KOPT-K1 (cell line): ENCODE results near the gene BACE2.

ENCODE experiments used
- H3K27ac ChIP-seq: fragments of 200-600 bp; sonication (generic); 2 replicates; pipeline ENCODE4 v1.5.1; 2016; ENCODE audit warnings: antibody characterized with exemption, mild to moderate bottlenecking, low read depth, low read length; ENCODE audit not compliant: poor library complexity, severe bottlenecking
- H3K36me3 ChIP-seq: fragments of 200-600 bp; sonication (generic); 2 replicates; pipeline ENCODE4 v1.5.1; 2017; ENCODE audit warnings: antibody characterized with exemption, mild to moderate bottlenecking, low read length, moderate library complexity; ENCODE audit not compliant: insufficient read depth
- H3K9me3 ChIP-seq: fragments of 200-600 bp; sonication (generic); 2 replicates; pipeline ENCODE4 v1.5.1; 2017; ENCODE audit warnings: antibody characterized with exemption, low read length, mild to moderate bottlenecking; ENCODE audit not compliant: insufficient read depth, poor library complexity, severe bottlenecking

The BACE2 gene

DNA sequence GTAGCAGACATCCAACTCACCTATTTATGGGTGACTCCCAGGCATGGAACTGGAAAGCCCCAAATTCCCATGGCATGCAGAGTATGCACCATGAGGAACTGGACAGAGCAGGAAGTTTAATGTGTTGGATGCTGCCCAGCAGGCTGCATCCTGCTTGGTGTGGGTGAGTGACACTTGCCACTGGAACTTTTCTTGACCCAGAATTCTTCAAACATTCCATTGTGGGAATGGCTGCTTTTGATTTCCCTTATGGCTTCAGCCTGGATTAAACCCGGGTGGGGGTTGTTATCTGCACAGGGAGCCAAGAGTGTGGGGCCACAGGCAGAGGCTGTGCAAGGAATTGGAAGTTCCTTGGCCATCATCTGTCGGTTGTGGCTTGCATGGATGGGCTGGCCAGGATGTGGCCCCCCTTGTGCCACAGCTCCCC lies 26.9 kb upstream of the BACE2 start:
- H3K36me3 ChIP-seq: no peaks in the 10 kb centered on the region
- H3K27ac ChIP-seq: no peak overlapping the region
- H3K9me3 ChIP-seq: no peaks in the 10 kb centered on the region

DNA sequence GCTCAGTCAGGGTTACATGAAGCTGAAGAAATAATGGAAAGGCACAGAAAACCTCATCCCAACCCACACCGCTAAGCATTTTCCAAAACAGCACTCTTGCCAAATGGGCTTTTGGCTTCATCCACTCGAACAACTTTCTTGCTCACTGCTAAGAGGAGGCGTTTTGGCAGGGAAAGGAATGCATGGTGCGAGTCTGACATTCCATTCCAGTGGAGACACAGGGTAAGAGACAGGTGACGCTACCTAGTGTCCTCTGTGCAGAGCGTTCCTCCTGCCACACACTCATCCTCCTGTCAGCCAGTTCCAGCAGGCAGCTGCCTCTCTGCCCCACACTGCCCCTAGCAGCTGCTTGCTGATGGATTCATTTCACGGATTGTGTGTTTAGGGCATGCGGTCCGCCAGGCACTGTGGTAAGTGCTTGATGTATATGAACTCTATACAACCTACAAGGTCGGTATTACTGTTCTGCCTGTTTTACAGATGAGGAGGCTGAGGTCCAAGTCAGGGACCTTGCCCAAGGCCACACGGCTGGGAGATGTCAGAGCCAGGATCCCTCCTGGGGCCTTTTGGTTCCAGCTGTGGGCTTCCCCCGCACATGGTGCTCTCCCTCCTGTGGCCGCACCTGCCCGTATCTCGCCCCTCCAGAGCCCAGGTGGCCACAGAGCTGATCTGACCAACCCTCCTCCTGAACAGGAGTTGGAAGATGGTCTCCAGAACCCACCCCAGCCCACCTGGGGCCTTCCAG lies 25.7 kb upstream of the BACE2 start:
- H3K27ac ChIP-seq: no peak overlapping the region
- no peaks in the 10 kb centered on the region for H3K36me3 ChIP-seq
- H3K9me3 ChIP-seq: no peaks in the 10 kb centered on the region

DNA sequence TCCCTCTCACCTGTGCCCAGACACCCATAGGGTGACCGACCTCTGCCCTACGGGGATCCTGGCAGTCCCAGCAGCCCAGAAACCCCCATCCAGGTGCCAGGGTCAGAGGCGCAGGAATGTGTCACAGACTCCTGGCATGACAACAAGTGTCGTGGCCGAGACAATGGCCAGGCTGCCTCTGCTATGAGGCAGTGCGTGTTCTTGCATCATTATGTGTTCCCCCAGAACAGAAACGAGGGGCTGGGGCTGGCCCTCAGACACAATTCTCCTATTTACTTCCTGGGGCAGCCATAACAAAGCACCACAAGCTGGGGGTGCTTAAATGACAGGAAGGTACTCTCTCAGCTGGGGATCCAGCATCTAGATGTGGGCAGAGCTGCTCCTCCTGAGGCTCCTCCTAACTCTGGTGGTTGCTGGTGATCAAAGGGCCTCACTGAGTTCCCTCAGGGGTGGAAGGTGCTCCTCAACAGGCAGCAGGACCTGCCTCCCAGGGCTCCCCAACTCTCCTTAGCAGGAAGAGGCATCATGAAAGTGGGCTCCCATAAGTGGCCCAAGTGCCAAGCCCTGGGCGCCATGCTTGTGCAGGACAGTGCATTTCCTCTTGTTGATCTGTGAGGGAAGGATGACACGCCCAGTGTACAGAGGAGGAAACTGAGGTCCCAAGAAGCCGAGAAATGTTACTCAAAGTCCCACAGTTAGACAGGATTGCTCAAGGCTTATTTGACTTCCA lies 24.2 kb upstream of the BACE2 start:
- H3K9me3 ChIP-seq: no peaks in the 10 kb centered on the region
- H3K27ac ChIP-seq: no peak overlapping the region
- H3K36me3 ChIP-seq: no peaks in the 10 kb centered on the region

DNA sequence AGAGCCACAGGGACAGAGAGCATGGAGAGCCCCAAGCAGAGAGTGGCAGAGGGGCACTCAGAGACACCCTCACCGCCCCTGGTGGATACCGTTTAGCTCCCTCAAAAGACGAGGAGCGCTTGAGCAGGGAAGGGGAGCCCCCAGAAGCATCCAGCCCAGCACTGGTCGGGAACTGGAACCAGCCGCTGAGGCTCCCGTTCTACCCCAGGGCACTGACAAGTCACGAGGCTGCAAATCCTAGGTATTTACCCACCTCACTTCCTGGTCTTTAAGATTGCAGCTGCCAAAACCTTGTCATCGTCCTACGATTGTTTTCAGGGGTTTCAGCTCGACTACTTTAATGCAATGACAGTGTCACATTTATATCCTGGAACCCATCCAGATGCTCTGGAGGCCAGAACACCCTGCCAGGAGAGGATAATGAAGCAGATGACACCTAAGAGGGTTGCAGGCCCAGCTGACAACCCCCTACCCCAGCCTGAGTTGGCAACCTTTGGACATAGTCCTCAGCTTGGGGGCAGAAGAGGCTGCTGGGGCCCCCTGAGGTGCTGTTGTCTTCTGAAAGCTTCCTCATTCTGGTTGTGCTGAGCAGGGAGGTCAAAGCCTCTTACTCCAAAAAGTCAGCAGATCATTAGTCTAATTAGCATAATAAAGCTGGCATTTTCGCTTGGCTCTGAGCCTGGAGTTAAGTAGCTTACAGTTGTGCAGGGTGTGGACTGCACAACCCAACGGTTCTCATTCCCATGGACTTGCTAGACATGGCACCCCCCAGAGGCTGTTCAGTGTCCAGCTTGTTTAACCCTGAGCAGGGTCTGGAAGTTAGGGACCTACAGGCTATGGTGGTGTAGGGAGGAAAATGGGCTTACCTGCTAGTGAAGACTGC lies 20.6 kb upstream of the BACE2 start:
- no peak overlapping the region for H3K27ac ChIP-seq
- no peaks in the 10 kb centered on the region for H3K36me3 ChIP-seq
- H3K9me3 ChIP-seq: no peaks in the 10 kb centered on the region

DNA sequence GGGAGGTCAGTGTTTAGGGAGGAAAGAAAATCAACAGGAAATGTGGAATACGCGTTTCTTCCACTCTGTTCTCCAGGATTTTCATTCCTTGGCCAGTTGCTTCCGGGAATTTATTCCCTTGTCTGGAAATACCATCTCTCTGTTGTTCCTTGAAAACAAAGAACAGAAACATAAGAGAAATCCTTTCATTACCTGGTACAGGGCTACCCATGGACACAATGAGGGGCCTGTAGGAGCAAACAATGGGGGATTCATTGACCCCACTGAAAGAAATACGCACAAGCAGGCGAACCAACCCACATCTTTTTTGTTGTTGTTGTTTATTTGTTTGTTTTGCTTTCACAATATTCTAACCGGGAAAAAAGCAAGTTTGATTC lies 20.0 kb upstream of the BACE2 start:
- H3K9me3 ChIP-seq: no peaks in the 10 kb centered on the region
- H3K36me3 ChIP-seq: no peaks in the 10 kb centered on the region
- no peak overlapping the region for H3K27ac ChIP-seq

DNA sequence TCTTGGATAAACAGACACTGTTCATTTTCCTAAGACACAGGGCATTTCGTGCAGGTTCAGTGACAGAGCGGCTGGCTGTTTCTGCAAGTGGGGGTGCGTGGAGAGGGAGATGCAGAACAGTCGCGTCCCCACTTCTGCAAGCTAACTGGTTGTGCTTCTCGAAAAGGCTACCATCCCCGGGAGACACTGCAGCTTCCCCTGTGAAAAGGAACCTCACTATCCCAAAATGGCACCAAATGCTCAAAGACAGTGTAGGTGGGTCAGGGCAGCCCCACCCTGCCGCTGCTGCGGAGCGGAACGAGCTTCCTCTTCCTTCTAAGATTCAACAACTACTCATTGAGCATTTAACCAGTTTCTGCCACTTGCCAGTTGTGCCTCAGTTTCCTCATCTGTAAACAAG lies 19.2 kb upstream of the BACE2 start:
- H3K27ac ChIP-seq: no peak overlapping the region
- no peaks in the 10 kb centered on the region for H3K9me3 ChIP-seq
- no peaks in the 10 kb centered on the region for H3K36me3 ChIP-seq

DNA sequence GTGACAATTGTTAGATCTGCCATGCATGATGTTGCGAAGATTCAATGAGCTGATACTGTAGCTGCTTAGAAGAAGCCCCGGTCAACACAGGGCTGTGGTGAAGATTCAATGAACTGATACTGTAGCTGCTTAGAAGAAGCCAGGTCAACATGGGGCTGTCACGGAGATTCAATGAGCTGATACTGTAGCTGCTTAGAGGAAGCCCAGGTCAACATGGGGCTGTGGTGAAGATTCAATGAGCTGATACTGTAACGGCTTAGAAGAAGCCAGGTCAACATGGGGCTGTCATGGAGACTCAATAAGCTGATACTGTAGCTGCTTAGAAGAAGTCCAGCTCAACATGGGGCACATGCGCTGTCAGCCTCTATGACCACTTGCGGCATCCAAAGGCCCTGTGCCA lies 18.8 kb upstream of the BACE2 start:
- H3K36me3 ChIP-seq: no peaks in the 10 kb centered on the region
- no peak overlapping the region for H3K27ac ChIP-seq
- no peaks in the 10 kb centered on the region for H3K9me3 ChIP-seq

DNA sequence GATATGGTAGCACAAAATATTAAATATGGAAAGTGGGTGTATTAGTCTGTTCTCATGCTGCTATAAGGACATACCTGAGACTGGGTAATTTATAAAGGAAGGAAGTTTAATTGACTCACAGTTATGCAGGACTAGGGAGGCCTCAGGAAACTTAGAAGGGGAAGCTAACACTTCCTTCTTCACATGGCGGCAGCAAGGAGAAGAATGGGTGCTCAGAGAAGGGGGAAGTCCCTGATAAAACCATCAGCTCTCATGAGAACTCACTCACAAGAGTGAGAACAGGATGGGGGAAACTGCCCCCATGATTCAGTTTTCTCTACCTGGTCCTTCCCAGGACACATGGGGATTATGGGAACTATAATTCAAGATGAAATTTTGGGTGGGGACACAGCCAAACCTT lies 15.8 kb upstream of the BACE2 start:
- Histone ChIP-seq H3K9me3 (no peaks in the 10 kb centered on the region), H3K36me3 (no peaks in the 10 kb centered on the region), H3K27ac (no peak overlapping the region)

DNA sequence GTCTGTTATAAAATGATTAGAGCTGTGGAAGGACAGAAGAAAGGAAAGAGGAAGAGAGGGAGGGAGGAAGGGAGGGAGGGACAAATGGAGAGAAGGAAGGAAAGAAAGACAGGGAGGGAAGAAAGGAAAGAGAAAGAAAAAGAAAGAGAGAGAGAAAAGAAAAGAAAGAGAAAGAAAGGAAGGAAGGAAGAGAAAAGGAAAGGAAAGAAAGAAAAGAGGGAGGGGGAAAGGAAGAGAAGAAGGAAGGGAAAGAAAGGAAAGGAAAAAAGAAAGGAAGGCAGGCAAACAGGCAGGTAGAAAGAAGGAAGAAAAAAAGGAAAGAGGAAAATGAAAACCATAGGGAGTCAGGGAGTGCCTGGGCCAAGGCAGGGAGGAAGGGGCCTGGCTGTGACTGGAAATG lies 14.5 kb upstream of the BACE2 start:
- peaks cover 6% of the 10 kb centered on the region for H3K9me3 ChIP-seq
- no peaks in the 10 kb centered on the region for H3K36me3 ChIP-seq
- no peak overlapping the region for H3K27ac ChIP-seq

DNA sequence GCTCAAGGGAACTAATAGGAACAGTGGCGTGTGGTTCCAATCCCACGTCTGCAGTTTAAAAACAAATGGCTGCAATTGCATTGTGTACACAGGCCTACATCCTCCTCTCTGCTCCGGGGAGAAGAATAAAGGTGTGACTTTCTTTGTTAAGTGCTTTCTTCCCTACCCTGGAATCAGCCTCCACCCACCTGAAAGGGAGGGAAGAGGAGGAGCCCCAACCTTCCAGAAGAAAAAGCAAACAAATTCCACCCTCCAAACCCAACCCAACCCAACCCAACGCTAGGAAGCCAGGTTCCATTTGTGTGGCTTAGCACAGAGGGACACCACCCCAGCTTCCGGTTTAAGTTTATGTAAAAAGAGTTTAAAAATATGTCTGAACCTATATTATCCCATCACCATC lies 11.8 kb upstream of the BACE2 start:
- Histone ChIP-seq H3K36me3 (no peaks in the 10 kb centered on the region), H3K27ac (no peak overlapping the region), H3K9me3 (peaks cover 6% of the 10 kb centered on the region)

DNA sequence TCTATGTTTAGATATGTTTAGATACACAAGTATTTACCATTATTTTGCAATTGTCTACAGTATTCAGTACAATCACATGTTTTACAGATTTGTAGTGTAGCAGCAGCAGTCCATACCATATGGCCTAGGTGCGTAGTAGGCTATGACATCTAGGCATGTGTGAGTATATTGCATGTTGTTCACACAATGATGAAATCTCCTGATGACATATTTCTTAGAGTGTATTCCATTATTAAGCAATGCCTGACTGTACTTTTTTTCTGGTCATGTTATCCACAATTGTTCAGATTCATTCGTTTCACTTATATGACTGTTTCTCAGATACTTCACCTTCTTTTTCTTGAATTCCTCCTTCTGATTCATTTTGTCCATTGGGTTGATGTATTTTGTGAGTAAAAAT lies 9.9 kb upstream of the BACE2 start:
- Histone ChIP-seq H3K27ac (no peak overlapping the region), H3K36me3 (no peaks in the 10 kb centered on the region), H3K9me3 (peaks cover 6% of the 10 kb centered on the region)

DNA sequence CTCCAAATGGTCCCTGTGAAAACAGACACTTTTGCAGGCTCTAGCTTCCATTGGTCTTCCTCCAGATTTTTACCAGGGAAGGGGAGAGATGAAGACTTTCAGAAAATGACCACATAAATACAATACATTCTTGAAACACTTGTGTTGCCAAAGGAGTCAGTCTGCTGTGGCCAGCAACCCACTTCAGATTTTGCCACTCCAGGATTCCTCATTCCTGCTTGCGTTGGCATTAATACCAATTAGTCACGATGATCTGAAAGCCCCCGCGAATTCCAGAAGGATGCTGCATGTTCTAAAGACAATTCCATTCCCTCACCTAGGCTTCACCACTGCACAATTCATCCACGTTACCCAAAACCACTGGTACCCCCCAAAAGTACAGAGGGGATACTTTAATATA lies 7.9 kb upstream of the BACE2 start:
- Histone ChIP-seq H3K27ac (no peak overlapping the region), H3K9me3 (peaks cover 6% of the 10 kb centered on the region), H3K36me3 (no peaks in the 10 kb centered on the region)

DNA sequence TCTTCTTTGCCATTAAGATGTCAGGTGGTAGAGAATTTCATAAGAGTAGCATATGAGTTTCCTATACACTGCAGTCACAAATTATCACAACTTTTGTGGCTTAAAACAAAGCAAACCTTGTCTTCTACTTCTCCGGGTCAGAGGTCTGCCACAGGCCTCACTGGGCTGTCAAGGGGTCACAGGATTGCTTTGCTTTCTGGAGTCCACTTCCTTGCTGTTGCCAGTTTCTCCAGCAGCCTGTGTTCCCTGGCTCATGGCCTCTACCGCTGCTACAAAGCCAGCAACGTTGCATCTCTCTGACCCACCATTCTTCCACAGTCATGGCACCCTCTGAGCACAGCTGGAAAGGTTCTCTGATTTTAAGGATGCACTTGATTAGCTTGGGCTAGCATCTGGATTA lies 6.5 kb upstream of the BACE2 start:
- H3K27ac ChIP-seq: no peak overlapping the region
- H3K9me3 ChIP-seq: peaks cover 6% of the 10 kb centered on the region
- H3K36me3 ChIP-seq: no peaks in the 10 kb centered on the region

DNA sequence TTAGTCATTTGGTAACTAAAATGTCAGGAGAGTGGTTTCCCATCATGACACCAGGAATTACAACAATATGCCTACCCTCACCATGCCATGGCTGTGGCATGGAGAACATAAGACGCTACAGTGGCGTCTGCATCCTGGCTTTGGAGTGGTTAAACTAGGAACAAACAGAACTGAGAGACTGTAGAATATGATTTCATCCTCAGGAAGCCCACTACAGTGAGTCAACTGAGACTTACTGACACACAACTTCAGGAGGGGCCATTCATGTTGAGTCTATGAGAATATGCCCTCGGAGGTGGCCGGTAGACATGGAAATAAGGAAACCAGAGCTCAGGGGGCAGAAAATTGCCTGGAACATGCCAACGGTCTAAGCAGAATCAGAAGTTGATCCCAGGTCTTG lies 5.9 kb upstream of the BACE2 start:
- Histone ChIP-seq H3K36me3 (no peaks in the 10 kb centered on the region), H3K27ac (no peak overlapping the region), H3K9me3 (peaks cover 6% of the 10 kb centered on the region)

DNA sequence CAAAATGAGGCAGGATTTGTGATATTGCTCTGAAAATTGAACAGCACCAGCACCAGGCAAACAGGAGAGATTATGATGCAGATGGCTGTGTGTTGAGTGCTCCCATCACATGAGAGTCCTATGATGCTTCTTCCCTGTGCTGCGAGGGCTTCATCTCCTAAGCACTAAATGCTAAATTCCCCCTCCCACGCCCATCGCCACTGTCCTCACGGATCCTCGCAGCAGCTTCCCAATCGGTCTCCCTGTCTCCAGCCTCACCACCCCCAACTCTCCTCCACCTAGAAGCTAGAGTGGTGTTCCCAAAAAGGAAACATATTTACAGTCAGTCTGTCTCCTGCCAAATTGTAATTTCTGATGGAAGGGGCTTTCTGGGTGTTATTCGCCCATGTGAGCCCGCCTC lies 4.9 kb upstream of the BACE2 start:
- H3K9me3 ChIP-seq: peaks cover 4% of the 10 kb centered on the region
- no peak overlapping the region for H3K27ac ChIP-seq
- no peaks in the 10 kb centered on the region for H3K36me3 ChIP-seq
